A549 (cell line): ENCODE measurements around the gene LRRC4B.

Experiments
- GATA3 ChIP-seq: IDR thresholded peaks from 2 replicates; pipeline ENCODE4 v1.6.1; 2012; ENCODE audit warnings: borderline replicate concordance
- TF ChIP-seq, protein P1 (sequence below): fragments of >200 bp; sonication (Bioruptor Twin); formaldehyde crosslinking; IDR thresholded peaks from 3 replicates; pipeline ENCODE4 v1.5.1; 2016

GRCh38 chr19:50490411-50490811 is 77.8 kb downstream of the LRRC4B start:
- TF ChIP-seq, protein P1, sequence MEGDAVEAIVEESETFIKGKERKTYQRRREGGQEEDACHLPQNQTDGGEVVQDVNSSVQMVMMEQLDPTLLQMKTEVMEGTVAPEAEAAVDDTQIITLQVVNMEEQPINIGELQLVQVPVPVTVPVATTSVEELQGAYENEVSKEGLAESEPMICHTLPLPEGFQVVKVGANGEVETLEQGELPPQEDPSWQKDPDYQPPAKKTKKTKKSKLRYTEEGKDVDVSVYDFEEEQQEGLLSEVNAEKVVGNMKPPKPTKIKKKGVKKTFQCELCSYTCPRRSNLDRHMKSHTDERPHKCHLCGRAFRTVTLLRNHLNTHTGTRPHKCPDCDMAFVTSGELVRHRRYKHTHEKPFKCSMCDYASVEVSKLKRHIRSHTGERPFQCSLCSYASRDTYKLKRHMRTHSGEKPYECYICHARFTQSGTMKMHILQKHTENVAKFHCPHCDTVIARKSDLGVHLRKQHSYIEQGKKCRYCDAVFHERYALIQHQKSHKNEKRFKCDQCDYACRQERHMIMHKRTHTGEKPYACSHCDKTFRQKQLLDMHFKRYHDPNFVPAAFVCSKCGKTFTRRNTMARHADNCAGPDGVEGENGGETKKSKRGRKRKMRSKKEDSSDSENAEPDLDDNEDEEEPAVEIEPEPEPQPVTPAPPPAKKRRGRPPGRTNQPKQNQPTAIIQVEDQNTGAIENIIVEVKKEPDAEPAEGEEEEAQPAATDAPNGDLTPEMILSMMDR: no peak
- TF ChIP-seq GATA3: no peak
